ENCODE measurements around the gene FAM110D.

GRCh38 chr1:26121854-26122773, 36.8 kb upstream of the FAM110D start:
- TF ChIP-seq CTCF (IDR thresholded peaks at IDR 0.05) (no peak), EZH2 (IDR thresholded peaks at IDR 0.05; ENCODE audit: borderline replicate concordance, insufficient read depth, low read depth, low read length, poor library complexity, severe bottlenecking) (no peak)

All from B cell (primary cell).